T-helper 17 cell (primary cell): ENCODE measurements around the gene NXNL2. TPM values are rescaled to one million over a fixed set of nuclear protein-coding genes. Genes with fewer than 3 reads are reported as not detected.

Source experiments
- ATAC-seq: fragments of 150-1000 bp; cut with Tn5 transposase; 2 replicates; pipeline ENCODE4 v1.10.0; 2021; ENCODE audit warnings: mild to moderate bottlenecking, moderate library complexity
- DNase-seq, 3 donors: peaks; one replicate each; pipeline versions ENCODE4 v3.0.0 to v3.0.0-alpha.2; 2020 to 2021
- H3K9me3 ChIP-seq: one replicate; pipeline ENCODE4 v1.7.0; 2013; ENCODE audit warnings: low read length, mild to moderate bottlenecking; ENCODE audit not compliant: control insufficient read depth, poor library complexity, severe bottlenecking
- H3K27ac Mint-ChIP-seq: one replicate; pipeline ENCODE4 v1.8.0; 2022; ENCODE audit warnings: mild to moderate bottlenecking, moderate library complexity, mixed read lengths
- H3K27me3 Mint-ChIP-seq: one replicate; pipeline ENCODE4 v1.8.0; 2022; ENCODE audit warnings: mixed read lengths
- H3K36me3 Mint-ChIP-seq: one replicate; pipeline ENCODE4 v1.8.0; 2022; ENCODE audit warnings: low read depth, mixed read lengths
- H3K4me1 Mint-ChIP-seq: one replicate; pipeline ENCODE4 v1.8.0; 2022; ENCODE audit warnings: mild to moderate bottlenecking, mixed read lengths
- H3K4me3 Mint-ChIP-seq: one replicate; pipeline ENCODE4 v1.8.0; 2022; ENCODE audit warnings: mild to moderate bottlenecking, moderate library complexity, mixed read lengths
- total RNA-seq, 4 donors: library from RNA in 2 of 4; stranded (reverse) in 2 of 4; gene quantifications; one replicate each; pipeline ENCODE4 v1.2.3 and lab custom pipeline; 2022 to 2026

Gene NXNL2
- total RNA-seq, 2 donors from 2014 or later: not detected

GRCh38 chr9:88536951-88537760, 2.2 kb downstream of the NXNL2 start:
- peaks cover 53% of the 10 kb centered on the region for H3K27me3 Mint-ChIP-seq

GRCh38 chr9:88537761-88538091, 2.7 kb downstream of the NXNL2 start:
- Mint-ChIP-seq H3K36me3 (peaks cover 2% of the 10 kb centered on the region), H3K27me3 (peaks cover 52% of the 10 kb centered on the region), H3K27ac (no peak overlapping the region), H3K4me3 (no peak overlapping the region), H3K4me1 (peaks cover 12% of the 10 kb centered on the region)
- H3K9me3 ChIP-seq: no peaks in the 10 kb centered on the region
- peak; percentile 59 for ATAC-seq
- DNase-seq: no peak

More at GRCh38 chr9:88536951-88537760, 2.2 kb downstream of the NXNL2 start:
- Mint-ChIP-seq H3K4me3 (no peak overlapping the region), H3K36me3 (peaks cover 2% of the 10 kb centered on the region), H3K4me1 (peaks cover 12% of the 10 kb centered on the region), H3K27ac (no peak overlapping the region)
- DNase-seq: no peak
- no peaks in the 10 kb centered on the region for H3K9me3 ChIP-seq
- ATAC-seq: no peak

GRCh38 chr9:88538311-88539085, 3.5 kb downstream of the NXNL2 start:
- Mint-ChIP-seq H3K27me3 (peaks cover 47% of the 10 kb centered on the region), H3K27ac (no peak overlapping the region), H3K4me1 (peaks cover 9% of the 10 kb centered on the region), H3K36me3 (peaks cover 2% of the 10 kb centered on the region), H3K4me3 (no peak overlapping the region)
- ATAC-seq (no peak), DNase-seq (no peak)
- no peaks in the 10 kb centered on the region for H3K9me3 ChIP-seq

GRCh38 chr9:88539246-88539645, 4.3 kb downstream of the NXNL2 start:
- no peak overlapping the region for H3K27ac Mint-ChIP-seq
- H3K9me3 ChIP-seq: no peaks in the 10 kb centered on the region
- no peak for DNase-seq
- H3K36me3 Mint-ChIP-seq: peaks cover 2% of the 10 kb centered on the region
- H3K4me3 Mint-ChIP-seq: no peak overlapping the region
- peaks cover 6% of the 10 kb centered on the region for H3K4me1 Mint-ChIP-seq
- peaks cover 49% of the 10 kb centered on the region for H3K27me3 Mint-ChIP-seq
- ATAC-seq: no peak

GRCh38 chr9:88540251-88540763, 5.3 kb downstream of the NXNL2 start:
- ATAC-seq (no peak), DNase-seq (no peak)
- H3K4me3 Mint-ChIP-seq: no peak overlapping the region
- H3K27me3 Mint-ChIP-seq: peaks cover 51% of the 10 kb centered on the region
- peaks cover 6% of the 10 kb centered on the region for H3K4me1 Mint-ChIP-seq
- H3K27ac Mint-ChIP-seq: no peak overlapping the region
- H3K9me3 ChIP-seq: no peaks in the 10 kb centered on the region
- peaks cover 2% of the 10 kb centered on the region for H3K36me3 Mint-ChIP-seq

GRCh38 chr9:88544245-88544644, 9.3 kb downstream of the NXNL2 start:
- ATAC-seq: no peak
- DNase-seq: no peak
- no peaks in the 10 kb centered on the region for H3K9me3 ChIP-seq
- Mint-ChIP-seq H3K4me3 (no peak overlapping the region), H3K27ac (no peak overlapping the region), H3K27me3 (peaks cover 30% of the 10 kb centered on the region), H3K36me3 (peaks cover 2% of the 10 kb centered on the region), H3K4me1 (peaks cover 2% of the 10 kb centered on the region)

GRCh38 chr9:88551546-88552137, 16.7 kb downstream of the NXNL2 start:
- no peaks in the 10 kb centered on the region for H3K9me3 ChIP-seq
- H3K27ac Mint-ChIP-seq: no peak overlapping the region
- H3K36me3 Mint-ChIP-seq: peaks cover 3% of the 10 kb centered on the region
- ATAC-seq (no peak), DNase-seq (no peak)
- H3K27me3 Mint-ChIP-seq: peaks cover 26% of the 10 kb centered on the region
- H3K4me3 Mint-ChIP-seq: no peak overlapping the region
- no peaks in the 10 kb centered on the region for H3K4me1 Mint-ChIP-seq

- ATAC-seq (no peak), DNase-seq (no peak)
- peak overlapping the region; percentile 1 for H3K4me3 Mint-ChIP-seq
- H3K9me3 ChIP-seq: no peaks in the 10 kb centered on the region
- H3K4me1 Mint-ChIP-seq: no peaks in the 10 kb centered on the region
- no peak overlapping the region for H3K27ac Mint-ChIP-seq
- peaks cover 33% of the 10 kb centered on the region for H3K27me3 Mint-ChIP-seq
- peaks cover 3% of the 10 kb centered on the region for H3K36me3 Mint-ChIP-seq
These were observed 18.4 kb downstream of the NXNL2 start for GRCh38 chr9:88553350-88553749.

GRCh38 chr9:88555268-88555980, 20.4 kb downstream of the NXNL2 start:
- H3K27me3 Mint-ChIP-seq: peaks cover 49% of the 10 kb centered on the region
- no peak overlapping the region for H3K4me3 Mint-ChIP-seq
- ATAC-seq (no peak), DNase-seq (no peak)
- H3K36me3 Mint-ChIP-seq: peaks cover 3% of the 10 kb centered on the region
- H3K27ac Mint-ChIP-seq: no peak overlapping the region
- H3K4me1 Mint-ChIP-seq: no peaks in the 10 kb centered on the region
- H3K9me3 ChIP-seq: no peaks in the 10 kb centered on the region

- Mint-ChIP-seq H3K4me3 (no peak overlapping the region), H3K27me3 (peaks cover 45% of the 10 kb centered on the region), H3K27ac (no peak overlapping the region), H3K4me1 (no peaks in the 10 kb centered on the region), H3K36me3 (no peaks in the 10 kb centered on the region)
- ATAC-seq: no peak
- no peak for DNase-seq
- no peaks in the 10 kb centered on the region for H3K9me3 ChIP-seq
These were observed 24.7 kb downstream of the NXNL2 start for GRCh38 chr9:88559661-88560060.

- no peaks in the 10 kb centered on the region for H3K36me3 Mint-ChIP-seq
- no peak for DNase-seq
- H3K9me3 ChIP-seq: no peaks in the 10 kb centered on the region
- no peak overlapping the region for H3K27ac Mint-ChIP-seq
- no peaks in the 10 kb centered on the region for H3K4me1 Mint-ChIP-seq
- no peak overlapping the region for H3K4me3 Mint-ChIP-seq
- peaks cover 26% of the 10 kb centered on the region for H3K27me3 Mint-ChIP-seq
- ATAC-seq: no peak
These were observed 32.9 kb downstream of the NXNL2 start for GRCh38 chr9:88567870-88568269.

- peaks cover 47% of the 10 kb centered on the region for H3K27me3 Mint-ChIP-seq
- no peak overlapping the region for H3K4me3 Mint-ChIP-seq
- no peaks in the 10 kb centered on the region for H3K9me3 ChIP-seq
- H3K4me1 Mint-ChIP-seq: no peaks in the 10 kb centered on the region
- ATAC-seq (no peak), DNase-seq (no peak)
- peaks cover 7% of the 10 kb centered on the region for H3K36me3 Mint-ChIP-seq
- no peak overlapping the region for H3K27ac Mint-ChIP-seq
These were observed 36.4 kb downstream of the NXNL2 start for GRCh38 chr9:88571419-88571818.

GRCh38 chr9:88572684-88573083, 37.7 kb downstream of the NXNL2 start:
- H3K4me1 Mint-ChIP-seq: no peaks in the 10 kb centered on the region
- ATAC-seq (no peak), DNase-seq (no peak)
- H3K27me3 Mint-ChIP-seq: peaks cover 52% of the 10 kb centered on the region
- no peak overlapping the region for H3K27ac Mint-ChIP-seq
- no peak overlapping the region for H3K4me3 Mint-ChIP-seq
- peaks cover 7% of the 10 kb centered on the region for H3K36me3 Mint-ChIP-seq
- no peaks in the 10 kb centered on the region for H3K9me3 ChIP-seq
